Measurements from ENCODE around the gene IFT20. TPM values are rescaled to one million over a fixed set of nuclear protein-coding genes. Genes with fewer than 3 reads are reported as not detected.

Gene IFT20
- total and polyA plus RNA-seq, 2 of the 13 experiments (the other 11 are each of a cell fraction or from before 2014, with no cell fraction given) = 28.0 to 37.8 TPM

- TF ChIP-seq, protein P1, sequence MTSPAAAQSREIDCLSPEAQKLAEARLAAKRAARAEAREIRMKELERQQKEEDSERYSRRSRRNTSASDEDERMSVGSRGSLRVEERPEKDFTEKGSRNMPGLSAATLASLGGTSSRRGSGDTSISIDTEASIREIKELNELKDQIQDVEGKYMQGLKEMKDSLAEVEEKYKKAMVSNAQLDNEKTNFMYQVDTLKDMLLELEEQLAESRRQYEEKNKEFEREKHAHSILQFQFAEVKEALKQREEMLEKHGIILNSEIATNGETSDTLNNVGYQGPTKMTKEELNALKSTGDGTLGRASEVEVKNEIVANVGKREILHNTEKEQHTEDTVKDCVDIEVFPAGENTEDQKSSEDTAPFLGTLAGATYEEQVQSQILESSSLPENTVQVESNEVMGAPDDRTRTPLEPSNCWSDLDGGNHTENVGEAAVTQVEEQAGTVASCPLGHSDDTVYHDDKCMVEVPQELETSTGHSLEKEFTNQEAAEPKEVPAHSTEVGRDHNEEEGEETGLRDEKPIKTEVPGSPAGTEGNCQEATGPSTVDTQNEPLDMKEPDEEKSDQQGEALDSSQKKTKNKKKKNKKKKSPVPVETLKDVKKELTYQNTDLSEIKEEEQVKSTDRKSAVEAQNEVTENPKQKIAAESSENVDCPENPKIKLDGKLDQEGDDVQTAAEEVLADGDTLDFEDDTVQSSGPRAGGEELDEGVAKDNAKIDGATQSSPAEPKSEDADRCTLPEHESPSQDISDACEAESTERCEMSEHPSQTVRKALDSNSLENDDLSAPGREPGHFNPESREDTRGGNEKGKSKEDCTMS (CRISPR knock-in tag; conservative IDR thresholded peaks at IDR 0.05) = no peak
- TF ChIP-seq SMYD3 (CRISPR knock-in tag; IDR thresholded peaks at IDR 0.05) = peak; percentile 96
- TF ChIP-seq, protein P2, sequence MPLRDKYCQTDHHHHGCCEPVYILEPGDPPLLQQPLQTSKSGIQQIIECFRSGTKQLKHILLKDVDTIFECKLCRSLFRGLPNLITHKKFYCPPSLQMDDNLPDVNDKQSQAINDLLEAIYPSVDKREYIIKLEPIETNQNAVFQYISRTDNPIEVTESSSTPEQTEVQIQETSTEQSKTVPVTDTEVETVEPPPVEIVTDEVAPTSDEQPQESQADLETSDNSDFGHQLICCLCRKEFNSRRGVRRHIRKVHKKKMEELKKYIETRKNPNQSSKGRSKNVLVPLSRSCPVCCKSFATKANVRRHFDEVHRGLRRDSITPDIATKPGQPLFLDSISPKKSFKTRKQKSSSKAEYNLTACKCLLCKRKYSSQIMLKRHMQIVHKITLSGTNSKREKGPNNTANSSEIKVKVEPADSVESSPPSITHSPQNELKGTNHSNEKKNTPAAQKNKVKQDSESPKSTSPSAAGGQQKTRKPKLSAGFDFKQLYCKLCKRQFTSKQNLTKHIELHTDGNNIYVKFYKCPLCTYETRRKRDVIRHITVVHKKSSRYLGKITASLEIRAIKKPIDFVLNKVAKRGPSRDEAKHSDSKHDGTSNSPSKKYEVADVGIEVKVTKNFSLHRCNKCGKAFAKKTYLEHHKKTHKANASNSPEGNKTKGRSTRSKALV (CRISPR knock-in tag; IDR thresholded peaks at IDR 0.05) = peak; percentile 84; the same call in 1 of the 2 replicates
- TF ChIP-seq ZNF101 (CRISPR knock-in tag; IDR thresholded peaks at IDR 0.05; ENCODE audit: borderline replicate concordance, low read depth) = no peak
- no peak; the same call in 1 of the 2 replicates for TF ChIP-seq ZNF44 (CRISPR knock-in tag; IDR thresholded peaks at IDR 0.05)
- TF ChIP-seq ISX (CRISPR knock-in tag; conservative IDR thresholded peaks at IDR 0.05) = 0 out of 2 replicates have a peak, but pooled peaks have one; percentile 82
- TF ChIP-seq, protein P3, sequence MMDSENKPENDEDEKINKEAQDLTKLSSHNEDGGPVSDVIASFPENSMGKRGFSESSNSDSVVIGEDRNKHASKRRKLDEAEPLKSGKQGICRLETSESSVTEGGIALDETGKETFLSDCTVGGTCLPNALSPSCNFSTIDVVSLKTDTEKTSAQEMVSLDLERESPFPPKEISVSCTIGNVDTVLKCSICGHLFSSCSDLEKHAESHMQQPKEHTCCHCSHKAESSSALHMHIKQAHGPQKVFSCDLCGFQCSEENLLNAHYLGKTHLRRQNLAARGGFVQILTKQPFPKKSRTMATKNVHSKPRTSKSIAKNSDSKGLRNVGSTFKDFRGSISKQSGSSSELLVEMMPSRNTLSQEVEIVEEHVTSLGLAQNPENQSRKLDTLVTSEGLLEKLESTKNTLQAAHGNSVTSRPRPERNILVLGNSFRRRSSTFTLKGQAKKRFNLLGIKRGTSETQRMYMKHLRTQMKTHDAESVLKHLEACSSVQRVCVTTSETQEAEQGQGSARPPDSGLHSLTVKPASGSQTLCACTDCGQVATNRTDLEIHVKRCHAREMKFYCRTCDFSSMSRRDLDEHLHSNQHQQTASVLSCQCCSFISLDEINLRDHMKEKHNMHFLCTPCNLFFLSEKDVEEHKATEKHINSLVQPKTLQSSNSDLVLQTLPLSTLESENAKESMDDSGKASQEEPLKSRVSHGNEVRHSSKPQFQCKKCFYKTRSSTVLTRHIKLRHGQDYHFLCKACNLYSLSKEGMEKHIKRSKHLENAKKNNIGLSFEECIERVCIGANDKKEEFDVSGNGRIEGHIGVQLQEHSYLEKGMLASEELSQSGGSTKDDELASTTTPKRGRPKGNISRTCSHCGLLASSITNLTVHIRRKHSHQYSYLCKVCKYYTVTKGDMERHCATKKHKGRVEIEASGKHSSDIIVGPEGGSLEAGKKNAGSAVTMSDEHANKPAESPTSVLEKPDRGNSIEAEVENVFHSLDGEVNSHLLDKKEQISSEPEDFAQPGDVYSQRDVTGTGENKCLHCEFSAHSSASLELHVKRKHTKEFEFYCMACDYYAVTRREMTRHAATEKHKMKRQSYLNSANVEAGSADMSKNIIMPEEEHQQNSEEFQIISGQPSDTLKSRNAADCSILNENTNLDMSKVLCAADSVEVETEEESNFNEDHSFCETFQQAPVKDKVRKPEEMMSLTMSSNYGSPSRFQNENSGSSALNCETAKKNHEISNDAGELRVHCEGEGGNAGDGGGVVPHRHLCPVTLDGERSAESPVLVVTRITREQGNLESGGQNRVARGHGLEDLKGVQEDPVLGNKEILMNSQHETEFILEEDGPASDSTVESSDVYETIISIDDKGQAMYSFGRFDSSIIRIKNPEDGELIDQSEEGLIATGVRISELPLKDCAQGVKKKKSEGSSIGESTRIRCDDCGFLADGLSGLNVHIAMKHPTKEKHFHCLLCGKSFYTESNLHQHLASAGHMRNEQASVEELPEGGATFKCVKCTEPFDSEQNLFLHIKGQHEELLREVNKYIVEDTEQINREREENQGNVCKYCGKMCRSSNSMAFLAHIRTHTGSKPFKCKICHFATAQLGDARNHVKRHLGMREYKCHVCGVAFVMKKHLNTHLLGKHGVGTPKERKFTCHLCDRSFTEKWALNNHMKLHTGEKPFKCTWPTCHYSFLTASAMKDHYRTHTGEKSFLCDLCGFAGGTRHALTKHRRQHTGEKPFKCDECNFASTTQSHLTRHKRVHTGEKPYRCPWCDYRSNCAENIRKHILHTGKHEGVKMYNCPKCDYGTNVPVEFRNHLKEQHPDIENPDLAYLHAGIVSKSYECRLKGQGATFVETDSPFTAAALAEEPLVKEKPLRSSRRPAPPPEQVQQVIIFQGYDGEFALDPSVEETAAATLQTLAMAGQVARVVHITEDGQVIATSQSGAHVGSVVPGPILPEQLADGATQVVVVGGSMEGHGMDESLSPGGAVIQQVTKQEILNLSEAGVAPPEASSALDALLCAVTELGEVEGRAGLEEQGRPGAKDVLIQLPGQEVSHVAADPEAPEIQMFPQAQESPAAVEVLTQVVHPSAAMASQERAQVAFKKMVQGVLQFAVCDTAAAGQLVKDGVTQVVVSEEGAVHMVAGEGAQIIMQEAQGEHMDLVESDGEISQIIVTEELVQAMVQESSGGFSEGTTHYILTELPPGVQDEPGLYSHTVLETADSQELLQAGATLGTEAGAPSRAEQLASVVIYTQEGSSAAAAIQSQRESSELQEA (CRISPR knock-in tag; IDR thresholded peaks at IDR 0.05; ENCODE audit: not compliant biosample characterization) = peak; percentile 55
- no peak for TF ChIP-seq ZNF775 (CRISPR knock-in tag; IDR thresholded peaks at IDR 0.05; ENCODE audit: borderline replicate concordance)
- peak; percentile 26 for TF ChIP-seq ZNF607 (CRISPR knock-in tag; IDR thresholded peaks at IDR 0.05; ENCODE audit: borderline replicate concordance)
- no peak for TF ChIP-seq ZNF839 (CRISPR knock-in tag; IDR thresholded peaks at IDR 0.05; ENCODE audit: borderline replicate concordance)
- peak; percentile 29; the same call in 1 of the 2 replicates for TF ChIP-seq ZBTB44 (CRISPR knock-in tag; IDR thresholded peaks at IDR 0.05)
- TF ChIP-seq SRY (CRISPR knock-in tag; IDR thresholded peaks at IDR 0.05) = peak; percentile 93
- TF ChIP-seq CCDC6 (CRISPR knock-in tag; IDR thresholded peaks at IDR 0.05) = peak; percentile 67; the same call in 1 of the 2 replicates
Measured at GRCh38 chr17:28318759-28319597, 16.3 kb downstream of the IFT20 start, which contains the start of gene TMEM97 (continued).

All from HepG2 (cell line).